B cell (primary cell): ENCODE results near the gene MCM7. TPM values are rescaled to one million over a fixed set of nuclear protein-coding genes. Genes with fewer than 3 reads are reported as not detected.

Source experiments
- ATAC-seq: fragments of 200-7000 bp; cut with Tn5 transposase; one replicate; pipeline ENCODE4 v1.10.0; 2021; ENCODE audit warnings: low read depth, mild to moderate bottlenecking, moderate number of reproducible peaks, moderate library complexity
- CTCF ChIA-PET: fragments of 350-600 bp; sonication (Branson Sonifier 250); formaldehyde crosslinking; loops from one replicate; lab custom pipeline; 2021; ENCODE audit warnings: antibody characterized with exemption, inconsistent platforms; lab: Charles Lee
- POLR2A ChIA-PET: fragments of 350-600 bp; sonication (Branson Sonifier 250); formaldehyde crosslinking; loops from one replicate; lab custom pipeline; 2021; ENCODE audit warnings: antibody characterized with exemption; lab: Charles Lee
- DNase-seq: peaks from one replicate; pipeline ENCODE4 v3.0.0; 2013
- H2AFZ ChIP-seq: 2 replicates; pipeline ENCODE4 v1.6.1; 2012; ENCODE audit warnings: mild to moderate bottlenecking, low read depth, low read length; ENCODE audit not compliant: insufficient read depth, poor library complexity, severe bottlenecking
- H3K27ac ChIP-seq, 2 donors: 1 replicate in 1 of 2; 2 replicates in 1 of 2; pipeline ENCODE4 v1.5.1; 2012 to 2013; ENCODE audit warnings: low read length in 2 of 2, mild to moderate bottlenecking in 2 of 2, moderate library complexity in 1 of 2
- H3K27me3 ChIP-seq, 4 experiments: fragments of 200-600 bp in 1 of 4; sonication (generic) in 1 of 4; replicated peaks in 1 of 4; 1 replicate in 2 of 4; 2 replicates in 2 of 4; pipeline versions ENCODE4 v1.6.1 to v1.7.0; 2013 to 2016; ENCODE audit warnings: low read length in 3 of 4, mild to moderate bottlenecking in 2 of 4, mixed read lengths in 1 of 4, moderate library complexity in 1 of 4; ENCODE audit not compliant: insufficient read depth in 4 of 4, control insufficient read depth in 3 of 4; ENCODE audit errors: control extremely low read depth in 1 of 4
- H3K36me3 ChIP-seq, 2 experiments: replicated peaks in 1 of 2; 1 replicate in 1 of 2; 2 replicates in 1 of 2; pipeline versions ENCODE4 v1.6.1 to v1.7.1; 2013; ENCODE audit warnings: low read length in 1 of 2; ENCODE audit not compliant: insufficient read depth in 2 of 2, control insufficient read depth in 1 of 2; ENCODE audit errors: control extremely low read depth in 1 of 2, extremely low read depth in 1 of 2
- H3K4me1 ChIP-seq, 2 donors: fragments of 200-600 bp in 1 of 2; sonication (generic) in 1 of 2; 1 replicate in 1 of 2; 2 replicates in 1 of 2; pipeline versions ENCODE4 v1.5.1 to v1.6.1; 2013 to 2017; ENCODE audit warnings: low read length in 2 of 2; ENCODE audit not compliant: control insufficient read depth in 2 of 2, insufficient read depth in 2 of 2
- H3K4me2 ChIP-seq: replicated peaks from 2 replicates; pipeline ENCODE3; 2012; ENCODE audit warnings: mild to moderate bottlenecking, low read depth, low read length; ENCODE audit not compliant: poor library complexity, severe bottlenecking
- H3K4me3 ChIP-seq, 5 experiments: fragments of 200-600 bp in 1 of 5; sonication (generic) in 1 of 5; 1 replicate in 3 of 5; 2 replicates in 2 of 5; pipeline versions ENCODE4 v1.5.1 to v1.7.0; 2011 to 2016; ENCODE audit warnings: low read length in 4 of 5, mild to moderate bottlenecking in 4 of 5, low read depth in 2 of 5, control low read depth in 1 of 5, moderate library complexity in 1 of 5; ENCODE audit not compliant: insufficient read depth in 1 of 5; ENCODE audit errors: control extremely low read depth in 1 of 5, extremely low read depth in 1 of 5
- H3K79me2 ChIP-seq: fragments of 200-600 bp; sonication (generic); one replicate; pipeline ENCODE4 v1.6.0; 2016; ENCODE audit warnings: low read length; ENCODE audit not compliant: control insufficient read depth, insufficient read depth
- H3K9ac ChIP-seq: fragments of 200-600 bp; sonication (generic); 2 replicates; pipeline ENCODE4 v1.6.1; 2017; ENCODE audit warnings: mild to moderate bottlenecking, low read length, moderate library complexity
- H3K9me3 ChIP-seq, 3 donors: one replicate each; pipeline versions ENCODE4 v1.6.1 to v1.7.1; 2013; ENCODE audit warnings: low read length in 2 of 3; ENCODE audit not compliant: control insufficient read depth in 2 of 3, insufficient read depth in 1 of 3; ENCODE audit errors: control extremely low read depth in 1 of 3
- H4K20me1 ChIP-seq: 2 replicates; pipeline ENCODE4 v1.6.0; 2012; ENCODE audit warnings: mild to moderate bottlenecking, low read length; ENCODE audit not compliant: insufficient read depth, control insufficient read depth, poor library complexity, severe bottlenecking
- H3K27ac Mint-ChIP-seq: one replicate; pipeline ENCODE4 v1.8.0; 2021; ENCODE audit warnings: mixed read lengths
- H3K27me3 Mint-ChIP-seq: one replicate; pipeline ENCODE4 v1.8.0; 2021; ENCODE audit warnings: mixed read lengths
- H3K4me1 Mint-ChIP-seq: one replicate; pipeline ENCODE4 v1.8.0; 2021; ENCODE audit warnings: mixed read lengths
- H3K4me3 Mint-ChIP-seq: one replicate; pipeline ENCODE4 v1.8.0; 2021; ENCODE audit warnings: mixed read lengths
- H3K9me3 Mint-ChIP-seq: one replicate; pipeline ENCODE4 v1.8.0; 2022; ENCODE audit warnings: mixed read lengths; ENCODE audit not compliant: insufficient read depth
- EZH2 ChIP-seq: IDR thresholded peaks from 2 replicates; pipeline ENCODE4 v1.6.1; 2012; ENCODE audit warnings: borderline replicate concordance, low read depth, mild to moderate bottlenecking, moderate library complexity, low read length; ENCODE audit not compliant: insufficient read depth, poor library complexity, severe bottlenecking
- WGBS: methylation state at CpG from one replicate; pipeline ENCODE4 v1.1.5; 2013; ENCODE audit warnings: missing lambda C conversion rate; ENCODE audit not compliant: insufficient coverage; 5-methylcytosine and 5-hydroxymethylcytosine counted together
- intact Hi-C: fragments of 100-400 bp; cut with micrococcal nuclease; formaldehyde crosslinking; loops from one replicate; pipeline ENCODE4 v1.10.0; 2022
- polyA plus RNA-seq: library from polyadenylated mRNA; depleted of rRNA; stranded (reverse); fragments of >200 nt; gene quantifications from 2 replicates; pipeline ENCODE4 v1.2.3, GENCODE V29; 2012
- total RNA-seq, 2 donors: library from RNA; stranded (reverse); fragments of 120-200 nt in 1 of 2; gene quantifications; 1 replicate in 1 of 2; 2 replicates in 1 of 2; pipeline versions ENCODE4 v1.2.3 to v1.2.4, GENCODE V29; 2013 to 2022
- TF ChIP-seq, protein P1 (sequence below): fragments of 200-600 bp; IDR thresholded peaks from one replicate; pipeline ENCODE4 v1.8.0; 2022; ENCODE audit warnings: antibody characterized with exemption, mild to moderate bottlenecking

MCM7 gene
- total and polyA plus RNA-seq, 2 donors (not counting 1 experiment from before 2014, with no cell fraction given) = 154 to 171 TPM

- no peaks in the 10 kb centered on the region for H3K27me3 Mint-ChIP-seq
- DNase-seq (no peak), ATAC-seq (no peak)
- H3K27ac Mint-ChIP-seq = no peak overlapping the region
- H3K9me3 Mint-ChIP-seq = no peaks in the 10 kb centered on the region
- H3K36me3 ChIP-seq = peaks cover 2 to 89% of the 10 kb centered on the region in 2 experiments
- H3K4me3 Mint-ChIP-seq = no peak overlapping the region
- POLR2A ChIA-PET = interaction anchor here (0.5 kb wide), 1 partner anchor 990 kb away, joined by 8 read pairs; the partner anchor contains the start of gene TRIM56
- H3K9ac ChIP-seq = no peak overlapping the region
- peaks cover 29% of the 10 kb centered on the region for H3K4me1 Mint-ChIP-seq
- H2AFZ ChIP-seq = no peak overlapping the region
- peaks cover 49% of the 10 kb centered on the region for H4K20me1 ChIP-seq
- H3K27ac ChIP-seq = no peak overlapping the region
- H3K4me1 ChIP-seq = peaks cover 10 to 15% of the 10 kb centered on the region in 2 donors
- CTCF ChIA-PET = no interaction called here
- intact Hi-C loops = no loop called here
- TF ChIP-seq, protein P1, sequence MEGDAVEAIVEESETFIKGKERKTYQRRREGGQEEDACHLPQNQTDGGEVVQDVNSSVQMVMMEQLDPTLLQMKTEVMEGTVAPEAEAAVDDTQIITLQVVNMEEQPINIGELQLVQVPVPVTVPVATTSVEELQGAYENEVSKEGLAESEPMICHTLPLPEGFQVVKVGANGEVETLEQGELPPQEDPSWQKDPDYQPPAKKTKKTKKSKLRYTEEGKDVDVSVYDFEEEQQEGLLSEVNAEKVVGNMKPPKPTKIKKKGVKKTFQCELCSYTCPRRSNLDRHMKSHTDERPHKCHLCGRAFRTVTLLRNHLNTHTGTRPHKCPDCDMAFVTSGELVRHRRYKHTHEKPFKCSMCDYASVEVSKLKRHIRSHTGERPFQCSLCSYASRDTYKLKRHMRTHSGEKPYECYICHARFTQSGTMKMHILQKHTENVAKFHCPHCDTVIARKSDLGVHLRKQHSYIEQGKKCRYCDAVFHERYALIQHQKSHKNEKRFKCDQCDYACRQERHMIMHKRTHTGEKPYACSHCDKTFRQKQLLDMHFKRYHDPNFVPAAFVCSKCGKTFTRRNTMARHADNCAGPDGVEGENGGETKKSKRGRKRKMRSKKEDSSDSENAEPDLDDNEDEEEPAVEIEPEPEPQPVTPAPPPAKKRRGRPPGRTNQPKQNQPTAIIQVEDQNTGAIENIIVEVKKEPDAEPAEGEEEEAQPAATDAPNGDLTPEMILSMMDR = no peak
- peaks cover 35% of the 10 kb centered on the region for H3K79me2 ChIP-seq
- no peaks in the 10 kb centered on the region for H3K9me3 ChIP-seq
- no peak overlapping the region for H3K4me2 ChIP-seq
- H3K27me3 ChIP-seq = no peaks in the 10 kb centered on the region
- WGBS = 100% methylated on average over 3 of the region's 9 CpGs
- no peak overlapping the region for H3K4me3 ChIP-seq
Observed at GRCh38 chr7:100095289-100095688, 5.9 kb downstream of the MCM7 start.

GRCh38 chr7:100093925-100094486 is 7.2 kb downstream of the MCM7 start:
- peaks cover 7 to 12% of the 10 kb centered on the region in 2 donors for H3K4me1 ChIP-seq
- Mint-ChIP-seq H3K27ac (no peak overlapping the region), H3K27me3 (no peaks in the 10 kb centered on the region), H3K4me3 (no peak overlapping the region), H3K4me1 (peaks cover 24% of the 10 kb centered on the region), H3K9me3 (no peaks in the 10 kb centered on the region)
- no peaks in the 10 kb centered on the region for H3K9me3 ChIP-seq
- intact Hi-C loops = no loop called here
- H3K4me2 ChIP-seq = no peak overlapping the region
- WGBS = 96% methylated on average over 16 of the region's 16 CpGs
- peaks cover 2 to 83% of the 10 kb centered on the region in 2 experiments for H3K36me3 ChIP-seq
- no peak overlapping the region for H3K27ac ChIP-seq
- no peaks in the 10 kb centered on the region for H3K27me3 ChIP-seq
- ATAC-seq (no peak), DNase-seq (no peak)
- H3K79me2 ChIP-seq = peaks cover 22% of the 10 kb centered on the region
- H3K4me3 ChIP-seq = no peak overlapping the region
- no peak overlapping the region for H2AFZ ChIP-seq
- ChIA-PET CTCF (no interaction called here), POLR2A (no interaction called here)
- no peak overlapping the region for H3K9ac ChIP-seq
- peaks cover 47% of the 10 kb centered on the region for H4K20me1 ChIP-seq
- TF ChIP-seq, protein P1 = no peak
- TF ChIP-seq EZH2 = no peak
